GM18499 (cell line): ENCODE data around the gene TLE1.

Experiments used
- ATAC-seq: cut with Tn5 transposase; IDR thresholded peaks from one replicate; pipeline ENCODE4 v1.9.1; 2021; ENCODE audit warnings: moderate number of reproducible peaks; ENCODE audit not compliant: insufficient read depth, unreplicated experiment

Gene TLE1

GRCh38 chr9:81586786-81587185 is 102.6 kb downstream of the TLE1 start:
- no peak for ATAC-seq

DNA sequence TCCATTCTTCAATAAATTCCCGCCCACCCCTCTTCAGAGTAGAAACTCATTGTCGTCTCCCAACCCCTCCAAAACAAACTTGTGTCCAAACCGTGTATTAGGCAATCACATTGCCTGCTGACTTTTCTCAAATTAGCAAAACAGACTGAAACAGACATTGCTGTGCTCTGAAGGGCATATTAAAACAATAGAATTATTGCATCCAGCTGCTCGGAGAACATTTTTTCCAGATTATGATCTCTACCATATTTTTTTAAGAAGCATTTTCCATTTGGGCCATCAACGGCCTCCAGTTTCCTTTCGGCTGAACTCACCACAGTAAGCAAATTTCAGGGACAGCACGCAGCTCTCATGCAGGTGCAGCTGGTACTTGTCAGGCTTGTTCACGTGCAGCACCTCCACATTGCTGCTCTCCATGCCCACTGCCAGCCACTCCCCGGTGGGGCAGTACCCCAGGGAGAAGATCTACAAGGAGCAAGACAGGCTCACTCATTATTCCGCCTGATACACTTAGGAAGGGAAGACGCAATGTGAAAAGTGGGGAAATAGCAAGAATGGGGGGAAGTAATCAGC is 104.1 kb downstream of the TLE1 start:
- ATAC-seq: no peak

GRCh38 chr9:81584099-81584498 is 105.2 kb downstream of the TLE1 start:
- no peak for ATAC-seq

DNA sequence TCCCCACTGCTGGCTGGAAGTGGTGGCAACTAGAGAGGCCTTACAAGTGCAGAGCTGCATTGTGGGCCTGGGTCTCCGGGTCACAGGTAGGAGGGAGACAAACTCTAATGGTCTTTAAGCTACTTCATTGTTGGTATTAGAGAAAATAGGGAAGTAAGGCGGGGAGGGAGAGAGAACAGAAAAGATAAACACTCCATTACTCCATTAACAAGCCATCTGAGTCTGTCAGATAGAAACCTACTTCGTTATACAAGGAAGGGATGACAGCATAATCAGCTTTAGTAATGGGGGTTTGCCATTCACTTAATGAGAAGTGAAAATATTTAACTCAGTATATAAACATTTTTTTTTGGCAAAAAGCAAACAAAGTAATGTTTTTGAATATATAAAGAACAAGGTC is 107.4 kb downstream of the TLE1 start:
- no peak for ATAC-seq

GRCh38 chr9:81579381-81579780 is 110.0 kb downstream of the TLE1 start:
- no peak for ATAC-seq

- ATAC-seq: no peak
These were observed 110.7 kb downstream of the TLE1 start for GRCh38 chr9:81578606-81579005.

GRCh38 chr9:81575956-81576355 is 113.4 kb downstream of the TLE1 start:
- no peak for ATAC-seq

- ATAC-seq: no peak
These were observed 114.9 kb downstream of the TLE1 start for GRCh38 chr9:81574405-81574804.

- no peak for ATAC-seq
These were observed 115.7 kb downstream of the TLE1 start for GRCh38 chr9:81573415-81574321.

- ATAC-seq: no peak
These were observed 119.3 kb downstream of the TLE1 start for GRCh38 chr9:81570083-81570482.

DNA sequence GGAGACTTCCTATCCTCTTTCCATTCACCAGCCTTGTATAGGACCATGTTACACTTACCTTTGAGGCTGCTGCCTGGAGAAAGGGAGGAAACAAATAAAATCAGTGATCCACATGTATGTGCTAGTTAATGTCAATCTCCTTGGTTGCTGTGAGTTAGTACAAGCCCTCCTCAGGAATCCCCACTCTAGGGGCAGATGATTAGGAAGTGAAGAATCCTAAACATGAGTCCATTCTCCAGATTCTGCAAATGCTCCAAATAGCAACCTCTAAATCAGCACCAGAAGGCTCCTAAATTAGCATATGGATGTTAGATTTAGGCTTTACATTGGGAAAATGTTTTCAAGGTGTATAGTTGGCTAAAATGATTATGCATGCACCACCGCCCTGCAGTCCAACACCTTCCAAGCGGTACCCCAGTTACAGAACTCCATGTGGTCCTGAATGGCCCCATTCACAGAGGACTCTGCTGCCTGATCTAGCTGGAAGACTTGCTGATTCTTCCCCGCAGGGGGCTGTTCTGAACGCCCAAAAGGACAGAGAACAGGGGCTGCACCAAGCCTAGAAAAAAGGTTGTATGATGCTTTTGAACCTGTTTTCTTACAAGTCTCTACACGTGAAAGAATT is 123.2 kb downstream of the TLE1 start:
- no peak for ATAC-seq

GRCh38 chr9:81565609-81566008 is 123.7 kb downstream of the TLE1 start:
- ATAC-seq: no peak

GRCh38 chr9:81565144-81565543 is 124.2 kb downstream of the TLE1 start:
- ATAC-seq: no peak

GRCh38 chr9:81564632-81565031 is 124.7 kb downstream of the TLE1 start:
- ATAC-seq: no peak

DNA sequence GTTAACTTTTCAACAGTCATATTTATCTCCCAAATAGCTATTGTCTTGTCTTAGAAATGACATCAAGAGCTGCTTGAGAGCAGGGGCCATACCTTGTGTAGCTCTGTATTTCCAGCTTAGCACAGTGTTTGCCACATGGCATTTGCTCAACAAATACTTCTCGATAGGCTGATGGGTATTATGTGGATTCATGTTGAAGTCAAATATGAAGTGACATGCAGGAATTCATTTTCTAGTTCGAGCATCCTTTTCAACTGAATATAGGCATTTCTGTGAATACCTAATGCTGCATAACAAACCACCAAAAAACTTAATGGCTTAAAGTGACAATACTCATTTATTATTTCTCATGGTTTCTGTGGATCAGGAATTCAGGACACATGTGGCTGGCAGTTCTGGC is 125.6 kb downstream of the TLE1 start:
- ATAC-seq: no peak

DNA sequence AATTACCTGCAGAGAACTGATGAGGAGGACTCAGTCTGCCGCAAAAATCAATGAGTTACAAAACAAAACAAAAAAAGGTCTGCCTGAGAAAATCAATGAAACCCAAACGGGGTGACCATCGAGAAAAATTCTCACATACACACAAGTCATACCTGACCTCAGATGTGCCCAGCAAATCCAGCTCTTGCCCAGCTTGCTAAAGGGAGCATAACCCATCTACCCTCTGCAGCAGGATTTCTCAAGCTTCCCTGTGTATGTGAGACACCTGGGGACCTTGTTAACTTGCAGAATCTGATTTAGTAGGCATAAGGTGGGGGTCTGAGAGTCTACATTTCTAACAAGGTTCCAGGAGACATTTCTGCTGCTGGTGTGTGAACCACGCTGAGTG is 126.3 kb downstream of the TLE1 start:
- ATAC-seq: no peak

DNA sequence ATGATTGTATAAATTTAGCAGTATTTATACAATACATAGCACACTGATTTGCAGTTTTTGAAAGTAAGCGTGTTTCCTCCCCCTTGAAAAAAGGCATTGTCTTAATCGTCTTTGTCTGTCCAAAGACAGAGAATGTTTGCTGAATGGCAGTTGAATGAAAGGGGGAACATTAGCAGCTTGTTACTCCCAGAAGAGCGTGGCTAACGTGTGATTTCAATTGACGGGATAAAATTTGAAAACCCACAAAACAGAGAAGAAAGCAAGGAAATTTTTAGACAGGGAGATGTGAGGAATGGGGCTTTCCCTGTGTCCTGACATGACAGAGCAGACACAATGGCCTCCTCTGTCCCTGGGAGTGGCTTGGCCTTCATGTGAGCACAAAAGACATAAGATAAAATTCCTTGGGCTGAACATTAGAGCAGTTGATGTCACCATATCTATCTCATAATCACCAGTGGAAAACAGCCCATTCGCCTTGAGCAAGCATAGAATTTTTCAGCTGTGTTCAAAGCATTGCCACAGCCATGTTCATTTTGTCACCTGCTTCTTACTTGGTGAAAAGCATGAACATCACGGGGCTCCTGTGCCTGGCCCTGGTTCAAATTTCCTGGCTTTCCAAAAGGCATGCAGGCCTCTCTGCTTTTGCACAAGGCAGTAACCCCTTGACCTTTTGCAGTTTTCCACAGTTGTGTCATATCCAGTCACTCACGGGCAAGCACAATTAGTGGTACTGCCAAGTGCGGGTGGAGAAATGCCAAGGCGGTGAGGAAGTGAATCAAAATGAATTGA is 126.9 kb downstream of the TLE1 start:
- no peak for ATAC-seq

DNA sequence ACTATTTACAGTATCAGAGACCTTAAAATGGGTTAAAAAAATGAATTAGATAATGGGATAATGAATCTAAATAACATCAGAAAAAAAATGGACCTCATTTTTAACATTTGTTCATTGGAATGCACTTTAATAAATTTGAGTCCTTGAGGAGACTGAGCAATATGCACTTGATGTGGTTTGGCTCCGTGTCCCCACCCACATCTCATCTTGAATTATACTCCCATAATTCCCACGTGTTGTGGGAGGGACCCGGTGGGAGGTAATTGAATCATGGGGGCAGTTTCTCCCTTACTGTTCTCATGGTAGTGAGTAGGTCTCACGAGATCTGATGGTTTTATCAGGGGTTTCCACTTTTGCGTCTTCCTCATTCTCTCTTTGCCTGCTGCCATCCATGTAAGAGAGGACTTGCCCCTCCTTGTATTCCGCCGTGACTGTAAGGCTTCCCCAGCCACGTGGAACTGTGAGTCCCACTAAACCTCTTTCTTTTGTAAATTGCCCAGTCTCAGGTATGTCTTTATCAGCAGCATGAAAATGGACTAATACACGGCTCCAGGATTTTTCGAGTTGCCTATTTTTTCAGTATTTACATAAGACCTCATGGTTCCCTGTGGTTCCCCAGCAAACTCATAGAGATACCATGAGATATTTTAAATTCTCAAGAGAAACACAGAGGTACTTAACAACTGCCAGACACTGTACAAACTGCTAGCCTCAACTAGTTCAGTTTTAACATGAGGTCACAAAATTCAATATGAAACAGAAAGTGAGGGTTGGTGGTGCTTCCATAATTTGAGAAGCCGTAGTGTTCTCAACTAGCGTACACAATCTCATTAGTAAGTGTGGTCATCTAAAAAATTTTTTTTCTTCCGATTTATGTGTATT is 128.3 kb downstream of the TLE1 start:
- no peak for ATAC-seq

GRCh38 chr9:81559709-81560108 is 129.6 kb downstream of the TLE1 start:
- no peak for ATAC-seq

DNA sequence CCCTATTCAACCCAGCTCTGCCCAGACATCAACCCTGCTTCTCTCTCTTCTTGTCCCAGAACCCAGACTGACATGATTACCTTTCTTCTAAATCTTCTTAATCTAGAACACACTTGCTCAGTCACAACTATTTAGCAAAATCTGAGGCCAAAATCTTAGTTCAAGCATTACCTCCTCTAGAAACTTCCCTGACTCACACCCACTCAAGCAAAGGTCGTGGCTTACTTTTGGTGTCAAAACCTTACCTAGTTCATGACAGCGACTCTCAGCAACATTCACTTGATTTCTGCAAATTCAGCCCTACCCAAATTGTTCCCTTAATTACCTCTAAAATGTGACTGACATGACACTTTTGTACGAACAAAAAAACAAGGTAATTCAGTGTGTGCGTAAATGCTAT is 130.2 kb downstream of the TLE1 start:
- no peak for ATAC-seq
